ENCODE data around the gene HMGA1. TPM values are rescaled to one million over a fixed set of nuclear protein-coding genes. Genes with fewer than 3 reads are reported as not detected.
"Not testable (repeated sequence)": the region's sequence is repeated elsewhere in the genome, so short reads cannot be mapped to it uniquely, and the experiment has no call there.

The HMGA1 gene
- total RNA-seq, 1 donor from 2014 or later: 51.9 TPM

DNA sequence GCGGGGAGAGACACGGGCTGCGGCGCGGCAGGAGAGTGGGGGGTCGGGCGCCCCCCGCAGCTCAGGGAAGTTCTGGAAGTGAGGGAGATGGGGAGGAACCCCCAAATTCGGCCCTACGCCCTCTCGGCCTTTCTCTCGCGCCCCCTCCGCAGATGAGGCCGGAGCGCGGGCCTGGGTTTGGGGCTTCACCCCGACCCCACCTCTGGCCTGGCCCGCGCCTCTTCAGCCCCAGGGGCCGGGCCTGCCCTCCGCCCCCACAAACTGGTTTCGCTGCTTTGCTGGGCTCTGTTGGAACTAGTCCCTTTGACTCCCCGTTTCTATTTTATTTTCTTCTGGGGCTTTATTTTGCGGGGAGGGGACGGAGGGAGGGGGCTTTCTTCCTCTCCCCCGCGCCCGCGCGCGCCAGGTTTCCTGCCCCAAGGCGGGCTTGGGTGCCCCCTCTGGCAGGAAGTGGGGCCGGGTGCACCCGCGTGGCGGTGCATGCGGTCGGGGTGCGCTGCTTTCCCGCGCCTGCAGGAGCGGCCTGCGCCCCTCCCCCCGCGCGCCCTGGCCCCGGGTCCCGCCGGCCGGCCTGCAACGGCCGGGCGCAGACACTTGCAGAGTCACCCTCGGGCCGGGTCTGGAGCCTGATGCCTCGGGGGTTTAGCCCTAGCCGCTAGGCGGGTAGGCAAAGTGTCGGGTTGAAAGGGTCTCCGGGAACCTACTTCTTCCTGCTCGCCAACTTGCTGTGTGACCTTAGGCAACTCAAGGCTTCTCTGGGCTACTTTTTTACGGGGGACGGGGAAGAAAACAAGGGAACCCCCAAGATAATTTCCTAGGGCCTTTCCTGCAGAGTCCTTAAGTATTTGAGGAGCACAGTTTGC, 1.3 kb downstream of the HMGA1 start:
- intact Hi-C loops (cut with micrococcal nuclease): no loop called here

DNA sequence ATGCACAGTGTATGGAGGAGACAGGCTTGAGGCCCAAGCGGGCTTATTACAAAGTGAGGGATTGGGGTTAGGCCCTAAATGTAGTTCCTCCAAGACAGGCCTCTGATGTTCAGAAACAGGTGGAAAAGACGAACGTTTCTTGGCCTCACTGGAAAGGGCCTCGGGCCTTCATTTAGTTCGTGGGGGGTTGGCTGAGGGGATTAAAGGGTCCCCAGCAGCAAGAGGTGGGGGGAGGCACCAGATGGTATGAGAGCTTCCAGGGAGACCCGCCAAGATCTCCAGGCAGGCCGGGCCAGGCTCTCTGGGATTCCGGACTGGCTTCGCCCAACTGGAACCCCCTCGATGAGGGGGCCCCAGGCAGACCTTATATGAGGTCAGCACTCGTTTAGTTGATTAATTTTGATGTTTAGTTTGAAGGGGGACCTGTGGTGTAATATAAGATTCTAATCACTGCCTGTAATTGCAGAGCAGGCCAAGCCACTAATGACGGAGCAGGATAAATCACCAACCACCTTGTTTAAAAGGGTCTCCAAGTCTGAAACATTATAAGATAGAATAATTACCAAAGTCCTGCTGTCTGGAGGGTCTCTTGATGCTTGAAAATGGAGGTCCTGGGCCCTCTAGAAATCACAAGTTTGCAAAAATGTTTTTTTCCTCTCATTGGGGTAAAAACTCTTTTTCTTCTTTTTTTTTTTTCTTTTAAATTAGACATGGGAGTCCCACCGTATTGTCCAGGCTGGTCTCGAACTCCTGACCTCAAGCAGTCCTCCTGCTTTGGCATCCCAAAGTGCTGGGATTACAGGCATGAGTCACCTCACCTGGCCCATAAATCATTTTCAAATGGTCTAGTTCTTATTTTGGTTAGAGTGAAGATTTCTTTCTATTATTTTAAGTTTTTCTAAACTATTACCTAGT, 2.2 kb downstream of the HMGA1 start:
- ATAC-seq (no peak), DNase-seq (no peak)
- intact Hi-C loops (cut with micrococcal nuclease): no loop called here

More for the DNA sequence above, 1.3 kb downstream of the HMGA1 start:
- DNase-seq (peak; percentile 61), ATAC-seq (peak; percentile 7)

DNA sequence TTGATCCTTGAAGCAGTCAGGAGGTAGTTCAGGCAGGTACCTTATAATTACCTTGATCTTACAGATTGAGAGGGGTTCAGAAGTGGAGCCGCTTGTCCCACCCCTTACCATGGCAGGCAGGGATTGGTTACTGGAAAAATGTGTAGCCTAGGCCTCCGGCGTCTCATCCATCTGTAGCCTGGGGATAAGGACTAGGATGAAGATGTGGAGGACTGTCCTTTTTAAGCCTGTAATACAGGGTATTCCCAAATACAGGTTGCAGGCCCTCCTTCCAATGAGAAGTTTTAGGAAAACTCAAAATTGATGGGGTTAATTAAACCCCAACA, 2.8 kb downstream of the HMGA1 start:
- DNase-seq (no peak), ATAC-seq (no peak)
- intact Hi-C loops (cut with micrococcal nuclease): no loop called here

DNA sequence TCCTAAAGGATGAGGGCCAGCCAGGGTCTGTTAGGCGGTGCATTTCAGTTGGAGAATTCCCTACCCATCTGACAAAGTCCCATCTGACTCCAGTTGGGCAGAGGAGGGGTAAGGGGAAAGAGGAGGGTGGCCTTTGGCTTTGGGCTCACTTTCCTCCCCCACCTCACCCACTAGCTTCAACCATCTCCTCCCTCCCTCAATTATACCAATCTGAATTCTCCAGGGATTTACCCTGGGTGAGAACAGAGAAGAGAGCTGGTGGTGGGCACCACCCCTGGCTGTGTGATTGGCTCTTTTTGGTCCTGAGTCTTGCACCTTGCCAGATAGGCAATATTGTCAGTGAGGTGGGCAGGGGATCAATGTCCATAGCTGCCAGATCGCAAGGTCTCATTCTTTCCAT, 3.2 kb downstream of the HMGA1 start:
- intact Hi-C loops (cut with micrococcal nuclease): no loop called here
- no peak for DNase-seq
- no peak for ATAC-seq

DNA sequence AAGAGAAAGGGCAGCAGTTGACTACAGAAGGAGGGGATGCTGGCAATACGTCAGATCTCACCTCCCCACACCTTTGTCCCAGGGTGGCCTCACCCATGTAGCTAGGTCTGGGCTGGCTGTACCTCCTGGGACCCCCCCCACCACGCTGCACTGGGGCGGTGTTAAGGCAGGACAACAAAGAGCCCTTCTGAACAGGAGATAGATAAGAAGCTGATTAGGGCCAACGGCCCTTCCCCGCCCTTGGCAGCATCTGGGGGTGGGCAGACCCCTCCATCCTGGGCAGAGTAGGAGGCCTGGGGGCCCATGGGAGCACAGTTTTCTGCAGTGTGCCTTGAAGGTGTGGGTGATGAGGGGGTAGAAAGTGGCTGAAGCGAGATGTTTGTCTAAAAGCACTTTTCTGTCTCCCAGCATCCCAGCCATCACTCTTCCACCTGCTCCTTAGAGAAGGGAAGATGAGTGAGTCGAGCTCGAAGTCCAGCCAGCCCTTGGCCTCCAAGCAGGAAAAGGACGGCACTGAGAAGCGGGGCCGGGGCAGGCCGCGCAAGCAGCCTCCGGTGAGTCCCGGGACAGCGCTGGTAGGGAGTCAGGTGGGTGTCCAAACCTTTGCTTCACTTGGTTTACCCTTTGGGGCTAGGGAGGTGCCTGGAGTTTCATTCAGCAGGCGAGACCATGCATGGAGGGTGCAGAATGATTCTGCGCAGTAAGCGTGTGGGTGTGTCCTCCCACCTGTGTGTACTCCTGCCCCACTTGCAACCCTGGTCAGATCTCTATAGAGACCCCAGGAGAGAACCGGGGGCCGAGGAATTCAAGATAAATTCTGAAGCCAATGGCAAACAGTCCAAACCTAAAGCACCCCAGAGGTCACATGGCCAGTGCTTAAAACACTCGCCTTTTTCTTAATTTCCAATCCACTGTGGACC, 3.9 kb downstream of the HMGA1 start:
- ATAC-seq (no peak), DNase-seq (no peak)
- intact Hi-C loops (cut with micrococcal nuclease): no loop called here

DNA sequence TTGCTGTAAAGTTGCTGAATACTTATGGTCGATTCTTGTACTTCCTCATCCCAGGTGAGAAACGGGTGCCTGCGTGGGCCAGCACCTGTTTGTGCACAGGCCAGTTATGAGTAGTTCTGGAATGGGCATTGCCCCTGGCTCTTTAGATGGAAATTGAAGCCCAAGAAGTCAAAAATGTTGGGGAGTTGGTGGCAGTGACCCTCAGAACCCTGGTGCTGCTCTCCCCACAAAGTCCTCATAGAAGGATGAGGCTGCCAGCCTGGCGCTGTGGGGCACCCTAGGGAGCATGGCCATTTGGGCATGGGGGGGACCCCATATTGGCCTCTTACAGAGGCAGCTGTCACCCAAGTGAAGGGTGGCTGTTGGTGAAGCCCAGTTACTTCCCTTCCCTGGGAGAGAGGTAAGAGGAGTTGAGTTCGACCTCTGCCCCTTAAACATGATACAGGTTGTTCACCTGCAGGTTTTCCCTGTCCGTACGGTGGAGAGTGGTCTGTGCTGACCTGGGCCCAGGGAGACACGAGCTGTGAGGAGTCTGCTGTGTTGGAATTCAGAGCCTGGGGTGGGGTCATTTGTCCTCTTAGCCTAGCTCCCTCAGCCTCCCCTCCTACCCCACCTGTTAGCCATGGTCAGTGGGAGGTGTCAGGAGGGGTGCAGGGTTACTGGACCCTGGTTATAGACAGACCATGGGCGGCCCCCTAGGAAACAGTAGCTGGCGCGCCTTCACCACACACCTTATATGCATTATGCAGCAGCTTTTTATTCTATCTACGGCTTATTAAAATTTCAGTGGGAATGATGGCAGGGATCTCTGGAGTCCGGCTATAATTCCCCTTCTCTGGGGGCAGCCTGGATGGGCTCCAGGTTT, 4.9 kb downstream of the HMGA1 start:
- intact Hi-C loops (cut with micrococcal nuclease): no loop called here
- DNase-seq: no peak
- no peak for ATAC-seq

DNA sequence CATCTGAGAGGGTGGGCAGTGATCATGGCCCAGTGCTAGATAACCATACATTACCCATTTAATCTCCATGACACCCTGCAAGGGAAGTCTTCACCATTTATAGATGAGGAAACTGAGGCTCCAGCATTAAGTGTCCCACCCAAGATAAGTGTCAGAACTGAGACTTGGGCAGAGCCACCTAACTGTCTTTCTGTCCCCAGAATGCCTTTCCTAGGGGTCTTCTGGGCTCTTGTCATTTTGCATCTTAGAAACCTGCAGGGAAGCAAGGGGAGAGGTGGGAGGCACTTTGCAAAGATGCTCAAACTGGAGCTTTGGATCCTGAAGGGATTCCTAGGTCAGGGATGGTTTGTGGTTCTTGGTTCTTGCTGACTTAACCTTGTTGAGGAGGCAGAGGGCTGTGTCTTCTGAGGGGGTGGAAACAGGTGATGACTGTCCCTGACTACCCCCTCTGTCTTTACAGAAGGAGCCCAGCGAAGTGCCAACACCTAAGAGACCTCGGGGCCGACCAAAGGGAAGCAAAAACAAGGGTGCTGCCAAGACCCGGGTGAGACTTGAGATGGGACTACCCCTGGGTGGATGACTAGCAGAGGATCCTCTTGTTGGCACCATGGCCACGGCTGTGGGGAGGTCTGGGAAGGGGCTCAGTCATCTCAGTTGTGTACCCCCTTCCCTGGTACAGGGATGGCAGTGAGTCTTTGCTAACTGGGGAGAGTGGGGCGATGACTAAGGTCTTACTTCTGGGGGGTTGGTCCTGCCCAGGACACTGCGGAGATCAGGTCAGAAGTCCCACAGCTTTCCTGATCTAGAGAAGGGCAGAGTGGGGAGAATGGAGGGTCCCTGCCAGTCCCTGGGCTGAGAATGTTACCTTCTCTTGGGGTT, 5.8 kb downstream of the HMGA1 start:
- intact Hi-C loops (cut with micrococcal nuclease): no loop called here
- ATAC-seq: no peak
- no peak for DNase-seq

DNA sequence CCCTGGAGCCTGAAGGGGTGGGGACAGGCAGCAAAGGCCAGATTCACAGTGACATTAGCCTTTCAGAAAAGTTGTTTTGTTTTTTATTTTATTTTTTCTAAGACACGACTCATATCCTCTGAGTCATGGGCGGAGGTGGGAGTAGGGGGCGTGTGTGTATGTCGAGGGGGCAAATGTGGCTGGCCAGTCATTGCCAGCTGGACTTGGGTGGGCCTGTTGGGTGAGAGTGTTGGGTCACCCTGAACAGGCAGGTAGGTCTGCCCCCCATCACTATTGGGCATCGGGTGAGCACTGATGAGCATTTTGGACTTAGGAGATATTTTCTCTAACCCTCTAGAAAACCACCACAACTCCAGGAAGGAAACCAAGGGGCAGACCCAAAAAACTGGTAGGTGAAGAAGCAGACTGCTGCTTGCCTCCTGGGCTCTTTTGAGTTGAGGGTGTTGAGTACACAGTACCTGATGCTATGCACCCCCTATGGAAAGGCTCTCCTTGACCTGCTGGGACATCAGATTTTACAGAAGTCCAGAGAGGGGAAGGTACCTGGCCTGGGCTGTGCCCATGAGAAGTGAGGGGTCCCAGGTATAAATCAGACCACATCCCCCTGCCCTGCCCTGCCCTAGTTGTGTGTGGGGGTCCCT, 6.6 kb downstream of the HMGA1 start:
- ATAC-seq: no peak
- no peak for DNase-seq
- intact Hi-C loops (cut with micrococcal nuclease): no loop called here

DNA sequence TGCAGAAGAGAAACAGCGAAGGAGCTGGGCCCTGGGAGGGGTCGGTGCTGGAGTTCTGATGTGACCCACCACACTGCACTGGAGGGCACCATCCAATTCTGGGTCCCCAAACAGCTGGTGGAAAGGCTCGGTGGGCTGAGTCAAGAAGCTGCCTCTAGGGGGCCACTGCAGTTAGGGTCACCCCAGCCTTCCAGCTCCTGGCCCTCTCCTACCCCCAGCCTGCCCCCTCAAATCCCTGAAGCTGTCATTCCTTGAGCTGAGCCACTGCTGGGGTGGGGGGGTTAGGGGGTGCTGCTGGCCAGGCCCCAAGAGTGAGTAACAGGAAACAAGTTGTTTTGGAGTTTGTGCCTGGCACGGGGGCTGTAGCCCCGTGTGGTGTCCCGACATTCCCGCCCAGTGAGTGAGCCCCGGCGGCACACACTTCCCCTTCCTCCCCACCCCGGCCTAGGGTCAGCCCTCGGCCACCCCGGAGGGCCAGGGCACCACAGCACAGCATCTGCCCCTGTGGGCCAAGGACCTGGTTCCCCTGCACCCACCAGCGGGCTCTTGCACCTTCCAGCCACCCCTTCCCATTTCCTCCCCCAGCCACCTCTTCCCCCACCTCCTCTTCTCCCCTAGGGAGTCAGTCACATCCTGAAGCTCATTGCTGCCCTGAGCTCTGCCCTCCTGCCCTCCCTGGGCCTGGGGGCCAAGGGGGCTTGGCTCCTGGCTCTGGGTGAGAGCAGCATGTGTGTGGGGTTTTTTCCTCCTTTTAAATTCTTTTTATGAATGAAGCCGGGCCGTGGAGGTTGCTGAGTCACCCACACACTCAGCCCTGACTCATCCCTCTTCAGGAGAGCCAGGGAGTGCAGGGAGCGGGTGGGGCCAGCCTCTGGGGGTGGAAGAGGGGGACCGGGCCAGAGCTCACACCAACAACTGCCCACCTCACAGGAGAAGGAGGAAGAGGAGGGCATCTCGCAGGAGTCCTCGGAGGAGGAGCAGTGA, 7.5 kb downstream of the HMGA1 start:
- peak; percentile 7 for ATAC-seq
- peak; percentile 65 for DNase-seq
- intact Hi-C loops (cut with micrococcal nuclease): no loop called here

DNA sequence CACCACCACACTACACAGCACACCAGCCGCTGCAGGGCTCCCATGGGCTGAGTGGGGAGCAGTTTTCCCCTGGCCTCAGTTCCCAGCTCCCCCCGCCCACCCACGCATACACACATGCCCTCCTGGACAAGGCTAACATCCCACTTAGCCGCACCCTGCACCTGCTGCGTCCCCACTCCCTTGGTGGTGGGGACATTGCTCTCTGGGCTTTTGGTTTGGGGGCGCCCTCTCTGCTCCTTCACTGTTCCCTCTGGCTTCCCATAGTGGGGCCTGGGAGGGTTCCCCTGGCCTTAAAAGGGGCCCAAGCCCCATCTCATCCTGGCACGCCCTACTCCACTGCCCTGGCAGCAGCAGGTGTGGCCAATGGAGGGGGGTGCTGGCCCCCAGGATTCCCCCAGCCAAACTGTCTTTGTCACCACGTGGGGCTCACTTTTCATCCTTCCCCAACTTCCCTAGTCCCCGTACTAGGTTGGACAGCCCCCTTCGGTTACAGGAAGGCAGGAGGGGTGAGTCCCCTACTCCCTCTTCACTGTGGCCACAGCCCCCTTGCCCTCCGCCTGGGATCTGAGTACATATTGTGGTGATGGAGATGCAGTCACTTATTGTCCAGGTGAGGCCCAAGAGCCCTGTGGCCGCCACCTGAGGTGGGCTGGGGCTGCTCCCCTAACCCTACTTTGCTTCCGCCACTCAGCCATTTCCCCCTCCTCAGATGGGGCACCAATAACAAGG, 8.5 kb downstream of the HMGA1 start:
- intact Hi-C loops (cut with micrococcal nuclease); DNase-seq: not testable (repeated sequence)

DNA sequence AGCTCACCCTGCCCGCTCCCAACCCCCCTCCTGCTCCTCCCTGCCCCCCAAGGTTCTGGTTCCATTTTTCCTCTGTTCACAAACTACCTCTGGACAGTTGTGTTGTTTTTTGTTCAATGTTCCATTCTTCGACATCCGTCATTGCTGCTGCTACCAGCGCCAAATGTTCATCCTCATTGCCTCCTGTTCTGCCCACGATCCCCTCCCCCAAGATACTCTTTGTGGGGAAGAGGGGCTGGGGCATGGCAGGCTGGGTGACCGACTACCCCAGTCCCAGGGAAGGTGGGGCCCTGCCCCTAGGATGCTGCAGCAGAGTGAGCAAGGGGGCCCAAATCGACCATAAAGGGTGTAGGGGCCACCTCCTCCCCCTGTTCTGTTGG, 9.1 kb downstream of the HMGA1 start:
- ATAC-seq; DNase-seq; intact Hi-C loops (cut with micrococcal nuclease): not testable (repeated sequence)

More for the DNA sequence above, 8.5 kb downstream of the HMGA1 start:
- not testable (repeated sequence) for ATAC-seq

DNA sequence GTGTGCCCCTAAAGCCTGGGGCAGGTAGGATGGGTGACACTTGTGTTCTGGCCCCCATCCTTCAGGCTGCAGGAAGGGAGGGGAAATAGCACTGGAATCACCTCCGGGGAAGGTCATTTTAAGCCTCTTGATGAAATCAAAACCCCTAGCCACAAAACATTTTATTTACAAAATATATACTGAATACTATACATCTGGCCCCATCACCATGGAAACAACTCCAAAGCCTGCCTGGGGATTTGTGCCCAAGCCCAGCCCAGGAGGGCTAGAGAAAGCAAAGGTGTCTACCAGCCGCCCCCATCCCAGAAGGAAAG, 9.5 kb downstream of the HMGA1 start:
- DNase-seq (no peak), ATAC-seq (no peak)
- intact Hi-C loops (cut with micrococcal nuclease): no loop called here

DNA sequence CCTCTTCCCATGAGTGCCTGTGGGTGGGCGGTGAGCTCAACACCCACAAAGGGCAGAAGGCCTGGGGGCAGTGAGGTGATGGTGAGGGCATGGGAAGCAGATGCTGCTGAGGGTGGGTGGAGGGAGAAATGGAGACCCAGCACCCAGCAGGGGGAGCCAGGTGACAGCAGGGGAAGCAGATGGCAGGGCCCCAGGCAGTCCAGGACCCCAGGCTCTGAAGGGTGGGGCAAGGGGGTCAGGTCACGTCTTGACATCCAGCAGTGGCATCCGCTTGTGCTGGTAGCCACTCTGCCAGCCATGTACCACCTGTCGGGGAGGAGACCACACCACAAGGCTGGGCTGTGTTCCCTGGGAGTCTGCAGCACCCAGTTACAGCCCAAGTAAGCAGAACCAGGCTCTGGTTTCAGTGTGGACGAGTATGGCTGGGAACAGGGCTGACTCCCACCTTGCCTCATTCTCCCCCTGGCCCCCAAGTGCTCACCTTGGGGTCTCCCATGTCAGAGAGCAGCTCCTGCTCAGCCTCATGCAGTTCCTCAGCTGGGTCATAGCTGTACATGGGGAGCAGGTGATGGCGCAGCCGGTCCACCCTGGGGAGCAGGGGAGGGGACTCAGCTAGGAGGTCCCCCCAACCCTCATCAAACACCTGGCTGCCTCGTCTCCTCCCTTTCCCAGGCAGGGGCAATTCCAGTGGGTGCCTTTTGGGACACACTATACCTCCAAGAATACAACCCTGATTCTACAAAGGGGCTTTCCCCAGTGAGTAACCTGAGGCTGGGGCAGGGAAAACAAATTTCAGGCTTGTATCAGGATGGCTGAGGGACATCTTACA, 10.1 kb downstream of the HMGA1 start:
- ATAC-seq (no peak), DNase-seq (no peak)
- intact Hi-C loops (cut with micrococcal nuclease): no loop called here

DNA sequence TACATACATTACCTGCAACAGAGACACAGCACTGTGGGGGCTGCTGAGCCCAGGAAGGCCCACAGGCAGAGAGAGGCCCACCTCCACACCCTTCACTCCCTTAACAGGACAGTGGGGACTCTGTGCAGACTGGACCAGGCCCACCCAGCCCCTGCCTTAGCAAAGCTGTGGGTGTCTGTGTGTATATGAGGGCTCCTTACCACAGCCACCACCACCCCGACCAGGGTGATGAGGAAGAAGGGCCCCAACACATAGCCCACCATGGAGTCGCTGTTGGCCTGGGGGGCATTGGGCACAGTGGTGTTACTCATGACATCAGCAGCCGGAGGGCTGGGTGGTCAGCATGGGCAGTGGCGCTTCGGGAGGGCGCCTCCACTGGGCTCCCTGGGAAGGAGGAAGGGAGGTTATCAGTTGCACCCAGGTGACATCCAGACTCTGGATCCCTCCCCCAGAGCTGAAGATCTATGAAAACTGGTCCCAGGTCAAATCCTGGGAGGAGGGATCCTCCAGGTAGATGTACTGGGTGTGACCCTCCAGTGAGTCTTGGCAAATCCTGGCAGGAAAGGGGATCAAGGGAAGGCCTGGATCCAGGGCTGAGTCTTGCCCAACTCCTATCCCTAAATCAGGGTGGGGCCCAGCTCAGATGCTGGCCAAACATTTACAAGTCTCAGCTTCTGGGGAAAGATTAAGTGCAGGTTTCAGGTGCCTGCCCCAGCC, 11.0 kb downstream of the HMGA1 start:
- ATAC-seq (no peak), DNase-seq (no peak)
- intact Hi-C loops (cut with micrococcal nuclease): no loop called here
